PC-9 (cell line): ENCODE results near the gene MAPK10. TPM values are rescaled to one million over a fixed set of nuclear protein-coding genes. Genes with fewer than 3 reads are reported as not detected.

Source experiments
- BruUV-seq: library from RNA; stranded (reverse); fragments of 400-500 nt; replicated peaks from 2 replicates; lab custom pipeline; 2021; lab: Mats Ljungman, UMichigan
- CTCF ChIA-PET: fragments of 300-600 bp; sonication (Branson Sonifier 250); formaldehyde crosslinking; loops from one replicate; lab custom pipeline; 2022; ENCODE audit warnings: antibody characterized with exemption; lab: Charles Lee
- POLR2A ChIA-PET: fragments of 300-600 bp; sonication (Branson Sonifier 250); formaldehyde crosslinking; loops from one replicate; lab custom pipeline; 2022; ENCODE audit warnings: antibody characterized with exemption; ENCODE audit not compliant: unreplicated experiment; lab: Charles Lee
- DNase-seq, 2 experiments: peaks; one replicate each; pipeline versions ENCODE4 v3.0.0 to v3.0.0-alpha.2; 2015 to 2022; ENCODE audit warnings: mixed read lengths in 1 of 2
- H2AFZ ChIP-seq: fragments of 200-600 bp; sonication (generic); 2 replicates; pipeline ENCODE4 v1.8.1; 2017; ENCODE audit warnings: antibody characterized with exemption
- H3F3A ChIP-seq: fragments of 200-600 bp; sonication (generic); 2 replicates; pipeline ENCODE4 v1.8.1; 2017; ENCODE audit warnings: antibody characterized with exemption, mild to moderate bottlenecking, low read depth; ENCODE audit not compliant: insufficient read depth
- H3K27ac ChIP-seq: fragments of 200-600 bp; sonication (generic); 2 replicates; pipeline ENCODE4 v1.6.1; 2016; ENCODE audit warnings: mixed run types
- H3K27me3 ChIP-seq: fragments of 200-600 bp; sonication (generic); 2 replicates; pipeline ENCODE4 v1.6.1; 2016; ENCODE audit warnings: low read depth, mixed run types; ENCODE audit not compliant: insufficient read depth
- H3K36me3 ChIP-seq: fragments of 200-600 bp; sonication (generic); 2 replicates; pipeline ENCODE4 v1.6.1; 2016; ENCODE audit warnings: low read depth, mixed run types
- H3K4me1 ChIP-seq: fragments of 200-600 bp; sonication (generic); replicated peaks from 2 replicates; pipeline ENCODE4 v1.6.1; 2016; ENCODE audit warnings: mixed run types; ENCODE audit not compliant: insufficient read depth
- H3K4me2 ChIP-seq: fragments of 200-600 bp; sonication (generic); 2 replicates; pipeline ENCODE4 v1.6.1; 2017; ENCODE audit warnings: mixed run types
- H3K4me3 ChIP-seq: fragments of 200-600 bp; sonication (generic); 2 replicates; pipeline ENCODE4 v1.6.1; 2016; ENCODE audit warnings: mixed run types
- H3K79me2 ChIP-seq: fragments of 200-600 bp; sonication (generic); 2 replicates; pipeline ENCODE4 v1.6.1; 2017; ENCODE audit warnings: low read depth, mixed run types
- H3K9me2 ChIP-seq: fragments of 200-600 bp; sonication (generic); 2 replicates; pipeline ENCODE4 v1.8.1; 2017; ENCODE audit warnings: mild to moderate bottlenecking; ENCODE audit not compliant: insufficient read depth
- H3K9me3 ChIP-seq: fragments of 200-600 bp; sonication (generic); 2 replicates; pipeline ENCODE4 v1.8.1; 2016; ENCODE audit warnings: low read depth; ENCODE audit not compliant: insufficient read depth
- H4K20me1 ChIP-seq: fragments of 200-600 bp; sonication (generic); 2 replicates; pipeline ENCODE4 v1.8.1; 2017; ENCODE audit not compliant: insufficient read depth
- CTCF ChIP-seq: fragments of 200-600 bp; sonication (generic); conservative IDR thresholded peaks from 2 replicates; pipeline ENCODE4 v1.6.1; 2017; ENCODE audit warnings: mixed run types, antibody characterized with exemption, mild to moderate bottlenecking, moderate library complexity
- EZH2 ChIP-seq: fragments of 200-600 bp; sonication (generic); IDR thresholded peaks from 2 replicates; pipeline ENCODE4 v1.8.0; 2017; ENCODE audit warnings: antibody characterized with exemption, low read depth
- intact Hi-C: fragments of 100-400 bp; cut with micrococcal nuclease; formaldehyde crosslinking; loops from one replicate; pipeline ENCODE4 v1.10.0; 2022; ENCODE audit not compliant: unreplicated experiment
- total RNA-seq: library from RNA; stranded (reverse); gene quantifications from 2 replicates; pipeline ENCODE4 v1.2.3, GENCODE V29; 2021

The MAPK10 gene
- total RNA-seq, 1 experiment from 2014 or later, result 4.2 TPM

GRCh38 chr4:86014599-86014998 is 345.3 kb downstream of the MAPK10 start:
- no peaks in the 10 kb centered on the region for H4K20me1 ChIP-seq
- no peak for DNase-seq
- ChIA-PET CTCF (interaction anchor here (0.6 kb wide), 1 partner anchor 218 kb away, joined by 3 read pairs; no protein-coding TSS in a partner anchor), POLR2A (no interaction called here)
- no peak overlapping the region for H3K4me3 ChIP-seq
- BruUV-seq, result no TSS peak
- H3K79me2 ChIP-seq, result no peaks in the 10 kb centered on the region
- H3K27me3 ChIP-seq, result no peaks in the 10 kb centered on the region
- intact Hi-C loops, result no loop called here
- no peak overlapping the region for H2AFZ ChIP-seq
- H3K36me3 ChIP-seq, result no peaks in the 10 kb centered on the region
- no peak for TF ChIP-seq CTCF
- H3K9me3 ChIP-seq, result no peaks in the 10 kb centered on the region
- no peak overlapping the region for H3K4me2 ChIP-seq
- H3K4me1 ChIP-seq, result no peaks in the 10 kb centered on the region
- no peaks in the 10 kb centered on the region for H3K9me2 ChIP-seq
- no peaks in the 10 kb centered on the region for H3F3A ChIP-seq
- H3K27ac ChIP-seq, result no peak overlapping the region

- no peak for TF ChIP-seq EZH2
- TF ChIP-seq CTCF, result no peak
- CTCF ChIA-PET, result interaction anchor here (0.7 kb wide), 1 partner anchor 230 kb away, joined by 3 read pairs; no protein-coding TSS in a partner anchor
- intact Hi-C loops, result no loop called here
- Histone ChIP-seq H3K27me3 (no peaks in the 10 kb centered on the region), H2AFZ (no peak overlapping the region), H4K20me1 (no peaks in the 10 kb centered on the region), H3K9me2 (no peaks in the 10 kb centered on the region), H3K4me2 (no peak overlapping the region), H3F3A (no peaks in the 10 kb centered on the region), H3K79me2 (no peaks in the 10 kb centered on the region), H3K4me3 (no peak overlapping the region), H3K36me3 (no peaks in the 10 kb centered on the region), H3K9me3 (no peaks in the 10 kb centered on the region), H3K4me1 (no peaks in the 10 kb centered on the region), H3K27ac (no peak overlapping the region)
- DNase-seq, result no peak
- no TSS peak for BruUV-seq
- POLR2A ChIA-PET, result no interaction called here
Measured at GRCh38 chr4:86013621-86014020, 346.2 kb downstream of the MAPK10 start.

GRCh38 chr4:86011117-86011516 is 348.7 kb downstream of the MAPK10 start:
- ChIA-PET CTCF (no interaction called here), POLR2A (no interaction called here)
- TF ChIP-seq CTCF (no peak), EZH2 (no peak)
- Histone ChIP-seq H3K4me2 (no peak overlapping the region), H3K9me2 (no peaks in the 10 kb centered on the region), H3K4me1 (no peaks in the 10 kb centered on the region), H3K4me3 (no peak overlapping the region), H2AFZ (no peak overlapping the region), H3K36me3 (no peaks in the 10 kb centered on the region), H3K9me3 (no peaks in the 10 kb centered on the region), H3K79me2 (no peaks in the 10 kb centered on the region), H4K20me1 (no peaks in the 10 kb centered on the region), H3K27ac (no peak overlapping the region), H3K27me3 (no peaks in the 10 kb centered on the region), H3F3A (no peaks in the 10 kb centered on the region)
- intact Hi-C loops, result no loop called here
- BruUV-seq, result no TSS peak
- DNase-seq, result no peak
